HG03159 (cell line): ENCODE data around the gene HTR3B.
A peak's percentile ranks its signal among the peaks of the same experiment; 100 is the strongest.
"Not testable (repeated sequence)": the region's sequence is repeated elsewhere in the genome, so short reads cannot be mapped to it uniquely, and the experiment has no call there.

Source experiments
- ATAC-seq: cut with Tn5 transposase; IDR thresholded peaks from one replicate; pipeline ENCODE4 v1.9.1; 2021; ENCODE audit warnings: mild to moderate bottlenecking, moderate library complexity; ENCODE audit not compliant: unreplicated experiment

Gene HTR3B

GRCh38 chr11:113904379-113905101 lies at the start of gene HTR3B:
Gene HTR3B (plus strand): TSS chr11:113904796. CDS start chr11:113904934, 138 bp downstream.
- ATAC-seq: no peak

DNA sequence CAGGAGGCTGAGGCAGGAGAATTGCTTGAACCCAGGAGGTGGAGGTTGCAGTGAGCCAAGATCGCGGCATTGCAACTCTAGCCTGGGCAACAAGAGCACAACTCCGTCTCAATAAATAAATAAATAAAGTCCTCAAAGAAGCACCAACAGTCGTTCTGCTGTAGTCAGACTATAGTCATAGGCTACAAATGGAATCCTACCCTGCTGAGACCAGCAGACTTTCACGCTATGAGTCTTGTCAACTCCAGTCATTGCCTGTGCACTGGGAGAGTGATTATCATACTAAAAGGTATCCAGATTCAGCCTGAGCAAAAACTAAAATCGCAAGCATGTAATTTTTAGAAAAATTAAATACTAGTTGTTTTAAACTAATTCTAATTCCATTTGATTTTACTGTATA lies 48.8 kb upstream of the HTR3B start:
- no peak for ATAC-seq

DNA sequence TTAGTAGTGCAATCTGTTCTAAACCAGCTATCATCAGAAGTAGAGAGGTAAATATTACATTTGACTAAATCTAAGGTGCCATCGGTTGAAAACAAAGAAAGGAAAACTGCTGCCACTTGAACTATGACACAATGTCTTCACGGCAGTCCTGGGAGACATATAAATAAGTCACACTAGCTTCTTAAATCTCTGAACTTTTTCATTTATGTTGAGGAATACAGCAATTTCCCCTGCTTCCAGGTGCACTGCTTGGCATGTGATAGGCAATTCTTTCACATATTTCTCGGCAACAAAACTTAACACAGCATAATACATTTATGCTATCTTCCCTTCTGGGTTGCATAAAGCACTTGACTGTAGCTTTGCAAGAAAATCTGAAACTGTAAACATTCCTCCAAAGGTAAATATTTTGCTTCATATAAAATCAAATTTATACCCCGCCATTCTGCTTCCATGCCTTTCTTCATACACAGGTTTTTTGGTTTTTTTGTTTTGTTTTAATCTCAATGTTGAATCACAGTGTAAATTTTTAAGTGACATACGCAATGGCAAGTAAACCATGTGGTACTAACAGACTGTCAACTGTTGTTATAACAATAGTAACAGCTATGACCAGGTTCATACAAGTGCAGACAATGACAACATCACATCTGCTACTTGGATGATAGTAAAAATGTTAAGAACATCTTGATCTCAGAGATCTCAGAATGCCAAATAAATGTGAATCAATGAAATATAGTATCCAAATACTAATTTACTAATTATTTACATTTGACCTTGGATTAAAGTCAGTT lies 47.4 kb upstream of the HTR3B start:
- no peak for ATAC-seq

DNA sequence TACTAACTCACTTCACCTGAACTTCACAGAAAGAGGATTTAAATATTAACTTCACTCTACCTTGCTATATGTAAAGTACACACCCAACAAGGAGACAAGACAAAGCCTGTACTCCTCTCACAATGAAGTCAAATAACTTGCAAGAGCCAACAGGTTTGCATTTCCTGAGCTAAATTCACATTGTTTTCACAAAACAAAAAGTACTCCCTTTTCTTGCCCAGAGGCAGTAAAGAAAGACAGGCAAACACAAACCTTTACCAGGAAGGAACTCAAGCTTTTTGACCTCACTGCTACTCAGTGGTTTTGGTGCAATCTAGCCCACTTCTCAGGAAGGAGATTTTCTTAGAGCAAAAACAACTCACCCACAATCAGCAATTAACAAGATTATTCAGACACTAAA lies 44.9 kb upstream of the HTR3B start:
- ATAC-seq: no peak

DNA sequence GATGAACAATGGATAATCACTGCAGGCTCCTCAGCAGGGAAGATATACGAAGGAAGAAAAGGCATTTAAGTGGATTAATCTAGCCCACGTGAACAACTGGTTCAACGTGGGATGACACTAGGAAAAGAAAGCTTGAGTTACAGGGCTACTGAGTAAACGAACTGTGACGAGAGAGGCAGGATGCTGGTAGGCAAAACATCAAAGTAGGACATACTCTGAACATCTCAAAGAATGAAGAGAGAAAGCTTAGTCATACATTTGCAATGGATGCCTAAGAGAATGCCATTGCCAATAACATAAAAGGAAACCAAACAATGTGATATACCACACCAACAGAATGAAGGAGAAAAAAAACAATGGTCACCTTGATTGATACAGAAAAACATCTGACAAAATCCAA lies 42.2 kb upstream of the HTR3B start:
- ATAC-seq: no peak

DNA sequence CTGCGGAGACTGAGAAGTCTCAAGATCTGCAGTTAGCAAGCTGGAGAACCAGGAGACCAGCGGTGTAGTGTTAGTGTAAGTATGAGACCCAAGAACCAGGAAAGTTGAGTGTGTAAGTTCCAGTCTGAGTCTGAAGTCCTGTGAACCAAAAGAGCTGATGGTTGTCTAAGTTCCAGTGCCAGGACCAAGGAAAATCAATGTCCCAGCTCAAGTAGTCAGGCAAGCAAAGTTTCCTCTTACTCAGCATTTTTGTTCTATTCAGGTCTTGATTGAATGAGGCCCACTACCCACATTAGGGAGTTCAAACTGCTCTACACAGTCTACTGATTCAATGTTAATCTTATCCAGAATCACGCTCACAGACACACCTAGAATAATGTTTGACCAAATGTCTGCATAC lies 40.2 kb upstream of the HTR3B start:
- no peak for ATAC-seq

DNA sequence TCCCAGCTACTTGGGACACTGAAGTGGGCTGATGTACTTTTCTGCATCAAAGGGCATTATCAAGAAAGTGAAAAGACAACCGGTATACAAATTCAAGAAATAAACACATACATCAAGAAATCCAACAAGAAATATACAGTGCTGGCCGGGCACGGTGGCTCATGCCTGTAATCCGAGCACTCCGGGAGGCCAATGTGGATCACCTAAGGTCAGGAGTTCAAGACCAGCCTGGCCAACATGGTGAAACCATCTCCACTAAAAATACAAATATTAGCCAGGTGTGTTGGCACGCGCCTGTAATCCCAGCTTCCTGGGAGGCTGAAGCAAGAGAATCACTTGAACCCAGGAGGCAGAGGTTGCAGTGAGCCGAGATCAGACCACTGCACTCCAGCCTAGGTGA lies 38.7 kb upstream of the HTR3B start:
- ATAC-seq: no peak

- ATAC-seq: no peak
Measured at GRCh38 chr11:113867843-113868503, 36.6 kb upstream of the HTR3B start.

DNA sequence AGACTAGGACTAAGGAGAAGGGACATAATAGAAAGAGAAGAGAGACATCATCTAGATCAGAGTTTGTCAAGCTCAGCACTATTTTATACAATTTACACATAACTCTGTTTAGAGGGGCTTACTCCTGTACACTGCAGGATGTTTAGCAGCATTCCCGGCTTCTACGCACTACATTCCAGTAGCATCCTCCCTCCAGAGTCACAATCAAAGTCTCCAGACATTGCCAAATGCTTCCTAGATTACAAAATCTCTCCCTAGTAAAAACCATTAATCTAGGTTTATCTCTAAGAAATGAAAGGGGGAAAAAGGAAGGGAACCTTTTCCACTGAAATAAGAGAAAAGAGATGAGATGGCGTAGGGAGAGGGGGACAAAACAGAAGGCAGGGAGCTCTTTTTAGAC lies 33.3 kb upstream of the HTR3B start:
- no peak for ATAC-seq

- ATAC-seq: no peak
Measured at GRCh38 chr11:113873236-113873626, 31.4 kb upstream of the HTR3B start.

- ATAC-seq: no peak
Measured at GRCh38 chr11:113874096-113874495, 30.5 kb upstream of the HTR3B start.

GRCh38 chr11:113874581-113875233 lies 29.9 kb upstream of the HTR3B start:
- ATAC-seq: peak; percentile 31

- peak; percentile 81 for ATAC-seq
Measured at GRCh38 chr11:113875234-113876073, 29.1 kb upstream of the HTR3B start, which contains the start of gene USP28. Gene USP28 (minus strand): TSS chr11:113875572. CDS start chr11:113875501, 71 bp downstream.

- ATAC-seq: no peak
Measured at GRCh38 chr11:113876074-113876797, 28.4 kb upstream of the HTR3B start.

- ATAC-seq: no peak
Measured at GRCh38 chr11:113876798-113877669, 27.6 kb upstream of the HTR3B start.

- no peak for ATAC-seq
Measured at GRCh38 chr11:113877670-113878055, 26.9 kb upstream of the HTR3B start.

DNA sequence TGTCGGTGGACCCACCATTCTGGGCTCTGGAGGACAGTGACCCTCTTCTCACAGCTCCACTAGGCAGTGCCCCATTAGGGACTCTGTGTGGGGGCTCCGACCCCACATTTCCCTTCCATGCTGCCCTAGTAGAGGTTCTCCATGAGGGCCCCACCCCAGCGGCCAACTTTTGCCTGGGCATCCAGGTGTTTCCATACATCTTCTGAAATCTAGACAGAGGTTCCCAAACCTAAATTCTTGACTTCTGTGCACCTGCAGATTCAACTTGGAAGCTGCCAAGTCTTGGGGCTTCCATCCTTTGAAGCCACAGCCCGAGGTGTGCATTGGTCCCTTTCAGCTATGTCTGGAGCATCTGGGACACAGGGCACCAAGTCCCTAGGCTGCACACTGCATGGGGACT lies 25.1 kb upstream of the HTR3B start:
- ATAC-seq: not testable (repeated sequence)

GRCh38 chr11:113880971-113881370 lies 23.6 kb upstream of the HTR3B start:
- no peak for ATAC-seq

DNA sequence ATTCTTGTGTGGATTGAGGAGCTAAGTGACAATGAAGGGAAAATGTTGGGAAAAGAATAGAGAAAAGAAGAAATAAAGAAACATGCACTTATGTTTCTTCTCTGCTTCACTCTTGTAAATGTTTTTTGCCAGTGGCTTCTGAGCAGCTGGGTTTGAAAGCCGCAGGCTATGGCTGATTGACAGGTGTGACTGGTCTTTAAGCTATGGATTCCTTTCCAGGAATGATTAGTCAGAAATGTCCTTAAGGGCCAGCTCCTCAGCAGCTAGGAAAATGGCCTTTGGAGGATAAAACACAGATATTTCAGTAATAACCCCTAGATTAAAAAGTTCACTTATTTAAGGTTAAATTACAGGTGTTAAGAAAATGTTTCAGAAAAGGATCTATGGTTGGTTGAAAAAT lies 22.7 kb upstream of the HTR3B start:
- ATAC-seq: no peak
